Breast epithelium (tissue), 4 donors: ENCODE results near the gene MBOAT1. TPM values are rescaled to one million over a fixed set of nuclear protein-coding genes. Genes with fewer than 3 reads are reported as not detected.

Experiments
- DNase-seq, 2 donors: peaks; one replicate each; pipeline ENCODE4 v3.0.0-alpha.2; 2019; ENCODE audit warnings: low spot score in 2 of 2
- H3K27ac ChIP-seq, 2 donors: fragments of 200-600 bp; sonication (generic) in 1 of 2; one replicate each; pipeline ENCODE4 v1.5.1; 2016 to 2019; ENCODE audit warnings: mild to moderate bottlenecking in 1 of 2
- H3K27me3 ChIP-seq, 2 donors: fragments of 200-600 bp; sonication (generic) in 1 of 2; one replicate each; pipeline versions ENCODE4 v1.5.1 to v1.6.0; 2017 to 2019; ENCODE audit warnings: control low read depth in 1 of 2, mild to moderate bottlenecking in 1 of 2
- H3K36me3 ChIP-seq: fragments of 200-600 bp; one replicate; pipeline ENCODE4 v1.5.1; 2019
- H3K4me1 ChIP-seq, 2 donors: fragments of 200-600 bp; sonication (generic); one replicate each; pipeline ENCODE4 v1.5.1; 2016 to 2019; ENCODE audit warnings: control low read depth in 1 of 2
- H3K4me3 ChIP-seq, 3 donors: fragments of 200-600 bp; sonication (generic); 1 replicate in 2 of 3; 2 replicates in 1 of 3; pipeline ENCODE4 v1.5.1; 2016 to 2019; ENCODE audit warnings: mild to moderate bottlenecking in 3 of 3, moderate library complexity in 2 of 3
- H3K9me3 ChIP-seq, 2 donors: fragments of 200-600 bp; sonication (generic) in 1 of 2; one replicate each; pipeline ENCODE4 v1.5.1; 2016 to 2019; ENCODE audit warnings: control low read depth in 1 of 2
- CTCF ChIP-seq, 3 donors: fragments of 450-650 bp; IDR thresholded peaks; one replicate each; pipeline ENCODE4 v1.5.1; 2016 to 2017; ENCODE audit warnings: antibody characterized with exemption in 3 of 3, mild to moderate bottlenecking in 3 of 3, moderate library complexity in 3 of 3
- POLR2A ChIP-seq: fragments of 450-650 bp; IDR thresholded peaks from one replicate; pipeline ENCODE4 v1.6.1; 2016; ENCODE audit warnings: antibody characterized with exemption, mild to moderate bottlenecking, moderate library complexity
- POLR2AphosphoS5 ChIP-seq, 3 donors: sonication (generic); formaldehyde crosslinking; IDR thresholded peaks; one replicate each; pipeline ENCODE4 v1.6.1; 2017; ENCODE audit warnings: antibody characterized with exemption in 3 of 3
- intact Hi-C: fragments of 100-400 bp; cut with DNase I; formaldehyde crosslinking; loops from one replicate; pipeline ENCODE4 v1.15.1; 2023; ENCODE audit warnings: low total_unique reads
- total RNA-seq, 3 donors: library from RNA; depleted of rRNA; stranded (reverse); fragments of >200 nt; gene quantifications; one replicate each; pipeline ENCODE4 v1.1.0, GENCODE V29; 2016

The MBOAT1 gene
- total RNA-seq, 3 donors from 2014 or later = 10.9 to 38.6 (median 26.2) TPM

GRCh38 chr6:20233007-20233730, 20.9 kb upstream of the MBOAT1 start:
- no peaks in the 10 kb centered on the region for H3K27me3 ChIP-seq
- no peaks in the 10 kb centered on the region for H3K9me3 ChIP-seq
- intact Hi-C loops = no loop called here
- no peak overlapping the region for H3K27ac ChIP-seq
- no peaks in the 10 kb centered on the region for H3K4me1 ChIP-seq
- no peaks in the 10 kb centered on the region for H3K36me3 ChIP-seq
- no peak for DNase-seq
- TF ChIP-seq POLR2A (no peak), CTCF (IDR thresholded peaks at IDR 0.05) (no peak), POLR2AphosphoS5 (IDR thresholded peaks at IDR 0.05) (no peak)
- H3K4me3 ChIP-seq = no peak overlapping the region

DNA sequence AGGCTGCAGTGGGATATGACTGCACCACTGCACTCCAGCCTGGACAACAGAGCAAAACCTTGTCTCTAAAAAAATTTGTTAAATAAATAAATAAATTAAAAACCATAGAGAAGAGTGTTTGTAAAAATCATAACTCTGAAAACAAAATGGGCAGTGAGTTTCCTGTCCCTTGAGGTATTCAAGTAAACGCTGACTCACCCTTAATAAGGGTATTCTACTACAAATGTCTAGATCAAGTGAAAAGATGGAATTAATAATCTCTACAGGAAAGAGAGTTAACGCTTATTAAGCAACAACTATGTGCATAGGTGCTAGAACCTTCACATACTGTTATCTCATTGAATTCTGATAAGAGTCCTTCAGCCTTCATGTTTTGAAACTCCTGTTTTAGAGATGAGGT, 19.9 kb upstream of the MBOAT1 start:
- intact Hi-C loops = no loop called here
- no peak overlapping the region for H3K27ac ChIP-seq
- TF ChIP-seq CTCF (IDR thresholded peaks at IDR 0.05) (no peak), POLR2A (no peak)

GRCh38 chr6:20230401-20231119, 18.3 kb upstream of the MBOAT1 start:
- H3K27me3 ChIP-seq = no peaks in the 10 kb centered on the region
- no peak overlapping the region for H3K27ac ChIP-seq
- TF ChIP-seq POLR2AphosphoS5 (IDR thresholded peaks at IDR 0.05) = no peak
- TF ChIP-seq POLR2A = no peak
- TF ChIP-seq CTCF (IDR thresholded peaks at IDR 0.05) = no peak
- H3K4me3 ChIP-seq = no peak overlapping the region
- no peaks in the 10 kb centered on the region for H3K36me3 ChIP-seq
- intact Hi-C loops = no loop called here
- H3K4me1 ChIP-seq = no peaks in the 10 kb centered on the region
- DNase-seq = no peak
- H3K9me3 ChIP-seq = no peaks in the 10 kb centered on the region

More for the DNA sequence above, 19.9 kb upstream of the MBOAT1 start:
- H3K9me3 ChIP-seq = no peaks in the 10 kb centered on the region
- H3K4me1 ChIP-seq = no peaks in the 10 kb centered on the region
- no peaks in the 10 kb centered on the region for H3K36me3 ChIP-seq
- DNase-seq = no peak
- no peak overlapping the region for H3K4me3 ChIP-seq
- no peaks in the 10 kb centered on the region for H3K27me3 ChIP-seq

- no peak overlapping the region for H3K27ac ChIP-seq
- DNase-seq = no peak
- H3K36me3 ChIP-seq = no peaks in the 10 kb centered on the region
- no peaks in the 10 kb centered on the region for H3K27me3 ChIP-seq
- no peak for TF ChIP-seq POLR2A
- no peak for TF ChIP-seq POLR2AphosphoS5 (IDR thresholded peaks at IDR 0.05)
- TF ChIP-seq CTCF (IDR thresholded peaks at IDR 0.05) = no peak
- no peaks in the 10 kb centered on the region for H3K4me1 ChIP-seq
- no peaks in the 10 kb centered on the region for H3K9me3 ChIP-seq
- intact Hi-C loops = no loop called here
- H3K4me3 ChIP-seq = no peak overlapping the region
Observed at GRCh38 chr6:20229881-20230280, 17.6 kb upstream of the MBOAT1 start.

- Histone ChIP-seq H3K36me3 (no peaks in the 10 kb centered on the region), H3K27ac (no peak overlapping the region), H3K9me3 (no peaks in the 10 kb centered on the region), H3K27me3 (no peaks in the 10 kb centered on the region), H3K4me1 (no peaks in the 10 kb centered on the region), H3K4me3 (no peak overlapping the region)
- no peak for DNase-seq
- intact Hi-C loops = no loop called here
- TF ChIP-seq CTCF (IDR thresholded peaks at IDR 0.05) (no peak), POLR2AphosphoS5 (IDR thresholded peaks at IDR 0.05) (no peak), POLR2A (no peak)
Observed at GRCh38 chr6:20227350-20227749, 15.1 kb upstream of the MBOAT1 start.
